NCI-H345 treated with DMSO at 0.1 percent for 48 hours (cell line): ENCODE measurements around the gene TAS2R3.
A peak's percentile ranks its signal among the peaks of the same experiment; 100 is the strongest.

Experiments
- DNase-seq: peaks from one replicate; lab custom pipeline; 2025; ENCODE audit not compliant: unreplicated experiment; lab: John Stamatoyannopoulos, UW

The TAS2R3 gene

GRCh38 chr7:141785706-141786552 lies 22.0 kb downstream of the TAS2R3 start:
- DNase-seq = peak; percentile 12

GRCh38 chr7:141788296-141788695 lies 24.4 kb downstream of the TAS2R3 start:
- DNase-seq = no peak

- DNase-seq = no peak
These were observed 26.0 kb downstream of the TAS2R3 start, which contains the start of gene TAS2R5 for GRCh38 chr7:141789917-141790316. TAS2R5 (plus strand) TSS chr7:141790217; CDS start chr7:141790362, 145 bp downstream.

- no peak for DNase-seq
These were observed 28.6 kb downstream of the TAS2R3 start for GRCh38 chr7:141792526-141792925.
